Heart right ventricle (tissue), 16 donors: ENCODE measurements around the gene LRRTM4. TPM values are rescaled to one million over a fixed set of nuclear protein-coding genes. Genes with fewer than 3 reads are reported as not detected.

ENCODE experiments used
- ATAC-seq, 8 donors: fragments of 200-7000 bp; cut with Tn5 transposase; one replicate each; pipeline ENCODE4 v1.9.1; 2020; ENCODE audit warnings: mild to moderate bottlenecking in 8 of 8, moderate library complexity in 8 of 8, moderate number of reproducible peaks in 1 of 8
- DNase-seq, 2 donors: peaks; one replicate each; pipeline ENCODE4 v3.0.0-alpha.2; 2020
- H3K27ac ChIP-seq, 10 donors: fragments of 200-600 bp; sonication (generic) in 2 of 10; one replicate each; pipeline versions ENCODE4 v1.5.0 to v1.8.0; 2020 to 2022; ENCODE audit warnings: mild to moderate bottlenecking in 3 of 10
- H3K27me3 ChIP-seq, 7 donors: fragments of 200-600 bp; one replicate each; pipeline ENCODE4 v1.8.0; 2021 to 2022; ENCODE audit warnings: mild to moderate bottlenecking in 2 of 7
- H3K36me3 ChIP-seq, 9 donors: fragments of 200-600 bp; sonication (generic) in 1 of 9; one replicate each; pipeline versions ENCODE4 v1.5.0 to v1.8.0; 2020 to 2022; ENCODE audit warnings: mild to moderate bottlenecking in 2 of 9
- H3K4me1 ChIP-seq, 9 donors: fragments of 200-600 bp; sonication (generic) in 1 of 9; one replicate each; pipeline versions ENCODE4 v1.5.0 to v1.8.0; 2020 to 2022; ENCODE audit warnings: mild to moderate bottlenecking in 4 of 9
- H3K4me3 ChIP-seq, 10 donors: fragments of 200-600 bp; sonication (generic) in 2 of 10; one replicate each; pipeline versions ENCODE4 v1.5.0 to v1.8.0; 2020 to 2022; ENCODE audit warnings: mild to moderate bottlenecking in 7 of 10, moderate library complexity in 2 of 10
- H3K9me3 ChIP-seq, 11 donors: fragments of 200-600 bp in 10 of 11; sonication (generic) in 2 of 11; one replicate each; pipeline versions ENCODE4 v1.5.0 to v1.8.0; 2013 to 2022; ENCODE audit warnings: mild to moderate bottlenecking in 2 of 11, control low read depth in 1 of 11, moderate library complexity in 1 of 11
- WGBS, 2 donors: extraction: QIAGEN DNeasy Blood & Tissue Kit; methylation state at CpG; one replicate each; pipeline ENCODE4 v1.1.7; 2013; ENCODE audit warnings: inconsistent platforms in 1 of 2; 5-methylcytosine and 5-hydroxymethylcytosine counted together
- intact Hi-C, 10 donors: fragments of 100-400 bp; cut with DNase I; formaldehyde crosslinking; loops; one replicate each; pipeline versions ENCODE4 v1.11.1 to v1.14.2; 2022
- polyA plus RNA-seq, 2 donors: library from polyadenylated mRNA; stranded (reverse); fragments of 200-250 nt; gene quantifications; one replicate each; pipeline ENCODE4 v1.2.3, GENCODE V29; 2013
- total RNA-seq, 10 donors: library from RNA; stranded (reverse); fragmentation: NEBNext Ultra II Directional in 3 of 10; extraction: Animal tissue kit (Norgen Biotek cat#: 25700) in 3 of 10; gene quantifications; one replicate each; pipeline versions ENCODE4 v1.2.1 to v1.2.4, GENCODE V29; 2021 to 2023
- TF ChIP-seq, protein P1 (sequence below), 9 donors: fragments of 200-600 bp; sonication (generic) in 2 of 9; IDR thresholded peaks; one replicate each; pipeline versions ENCODE4 v1.5.0 to v1.8.0; 2021 to 2022; ENCODE audit warnings: antibody characterized with exemption in 9 of 9, mild to moderate bottlenecking in 5 of 9, moderate library complexity in 1 of 9
- donor health status: Arrhythmogenic right ventricular cardiomyopathy.
- donor health status: ischemic (EF 13 %, LVEDD 7.1; RV severe dilation, severe dysfunction).
- donor health status: healthy with polysubstance abuse.
- donor health status: DM: no; HTN: yes; CAD: no.
- donor health status: DM: no; HTN: no; CAD: no.
- donor health status: ischemic (EF 25% LVEDD 6.9; RV normal size, moderate dysfunction).
- donor health status: ischemic (EF 25% LVEDD 5.7; RV mildly dilated, moderate dysfunction).
- donor health status: healthy.
- donor health status: DM: yes; HTN: yes; CAD: no.
- donor health status: Ischemic cardiomyopathy.
- donor health status: ischemic (EF 35%, LVEDD 5.7; RV mildly dilated, moderate dysfunction).
- donor health status: nonischemic (EF 11% LVEDD 7.7; RV severe dilation, severe dysfunction).
- donor health status: DM: yes; HTN: yes; CAD: no.
- donor health status: PGD.
- donor health status: ischemic (EF 29% LVEDD 5.4; RV normal size, mild dysfunction).
- donor health status: nonischemic (EF 23%, LVEDD 6.1; RV moderate dilation, normal function).

The LRRTM4 gene
- total and polyA plus RNA-seq, 12 donors = 0.11 to 2.2 (median 0.98) TPM

- 55 to 57% methylated on average over 1 of the region's 1 CpG for WGBS, 2 donors
These were observed 504.0 kb downstream of the LRRTM4 start for GRCh38 chr2:77018219-77018618.

GRCh38 chr2:77017355-77017745, 504.8 kb downstream of the LRRTM4 start:
- TF ChIP-seq, protein P1, sequence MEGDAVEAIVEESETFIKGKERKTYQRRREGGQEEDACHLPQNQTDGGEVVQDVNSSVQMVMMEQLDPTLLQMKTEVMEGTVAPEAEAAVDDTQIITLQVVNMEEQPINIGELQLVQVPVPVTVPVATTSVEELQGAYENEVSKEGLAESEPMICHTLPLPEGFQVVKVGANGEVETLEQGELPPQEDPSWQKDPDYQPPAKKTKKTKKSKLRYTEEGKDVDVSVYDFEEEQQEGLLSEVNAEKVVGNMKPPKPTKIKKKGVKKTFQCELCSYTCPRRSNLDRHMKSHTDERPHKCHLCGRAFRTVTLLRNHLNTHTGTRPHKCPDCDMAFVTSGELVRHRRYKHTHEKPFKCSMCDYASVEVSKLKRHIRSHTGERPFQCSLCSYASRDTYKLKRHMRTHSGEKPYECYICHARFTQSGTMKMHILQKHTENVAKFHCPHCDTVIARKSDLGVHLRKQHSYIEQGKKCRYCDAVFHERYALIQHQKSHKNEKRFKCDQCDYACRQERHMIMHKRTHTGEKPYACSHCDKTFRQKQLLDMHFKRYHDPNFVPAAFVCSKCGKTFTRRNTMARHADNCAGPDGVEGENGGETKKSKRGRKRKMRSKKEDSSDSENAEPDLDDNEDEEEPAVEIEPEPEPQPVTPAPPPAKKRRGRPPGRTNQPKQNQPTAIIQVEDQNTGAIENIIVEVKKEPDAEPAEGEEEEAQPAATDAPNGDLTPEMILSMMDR (IDR thresholded peaks at IDR 0.05) = no peak
- no peaks in the 10 kb centered on the region for H3K36me3 ChIP-seq
- H3K4me3 ChIP-seq = no peak overlapping the region
- no peaks in the 10 kb centered on the region for H3K4me1 ChIP-seq
- no peaks in the 10 kb centered on the region for H3K27me3 ChIP-seq
- no peak overlapping the region for H3K27ac ChIP-seq
- WGBS, 2 donors = 70 to 71% methylated on average over 3 of the region's 3 CpGs
- no peak for DNase-seq
- ATAC-seq = no peak
- intact Hi-C loops = no loop called here
- peaks cover 0 to 3% (median 0%) of the 10 kb centered on the region in 11 donors for H3K9me3 ChIP-seq

More at GRCh38 chr2:77018219-77018618, 504.0 kb downstream of the LRRTM4 start:
- Histone ChIP-seq H3K4me1 (no peaks in the 10 kb centered on the region), H3K36me3 (no peaks in the 10 kb centered on the region), H3K27me3 (no peaks in the 10 kb centered on the region), H3K9me3 (peaks cover 0 to 3% (median 0%) of the 10 kb centered on the region in 11 donors), H3K4me3 (no peak overlapping the region), H3K27ac (no peak overlapping the region)
- TF ChIP-seq, protein P1 (IDR thresholded peaks at IDR 0.05) = no peak
- intact Hi-C loops = no loop called here
- ATAC-seq = no peak
- DNase-seq = no peak

GRCh38 chr2:77016443-77017354, 505.5 kb downstream of the LRRTM4 start:
- ATAC-seq = no peak
- DNase-seq = no peak
- peaks cover 0 to 3% (median 0%) of the 10 kb centered on the region in 11 donors for H3K9me3 ChIP-seq
- H3K27me3 ChIP-seq = no peaks in the 10 kb centered on the region
- no peaks in the 10 kb centered on the region for H3K4me1 ChIP-seq
- no peaks in the 10 kb centered on the region for H3K36me3 ChIP-seq
- TF ChIP-seq, protein P1 (IDR thresholded peaks at IDR 0.05) = no peak
- no peak overlapping the region for H3K4me3 ChIP-seq
- no peak overlapping the region for H3K27ac ChIP-seq
- intact Hi-C loops = no loop called here
- WGBS, 2 donors = 74 to 76% methylated on average over 4 of the region's 4 CpGs

- TF ChIP-seq, protein P1 (IDR thresholded peaks at IDR 0.05) = no peak
- intact Hi-C loops = no loop called here
- no peaks in the 10 kb centered on the region for H3K27me3 ChIP-seq
- H3K36me3 ChIP-seq = no peaks in the 10 kb centered on the region
- DNase-seq (no peak), ATAC-seq (no peak)
- no peak overlapping the region for H3K4me3 ChIP-seq
- H3K9me3 ChIP-seq = peaks cover 0 to 3% (median 0%) of the 10 kb centered on the region in 11 donors
- H3K27ac ChIP-seq = no peak overlapping the region
- 89 to 95% methylated on average over 2 of the region's 2 CpGs for WGBS, 2 donors
- H3K4me1 ChIP-seq = no peaks in the 10 kb centered on the region
These were observed 508.2 kb downstream of the LRRTM4 start for GRCh38 chr2:77013953-77014352.
